HUES48 (cell line): ENCODE data around the gene KLHL29.

Source experiments
- H3K27ac ChIP-seq: one replicate; pipeline ENCODE4 v1.7.0; 2013; ENCODE audit warnings: low read depth, low read length, inconsistent platforms
- H3K27me3 ChIP-seq: 2 replicates; pipeline ENCODE4 v1.6.1; 2013; ENCODE audit warnings: mild to moderate bottlenecking, low read length; ENCODE audit not compliant: control insufficient read depth, insufficient read depth
- H3K36me3 ChIP-seq: 2 replicates; pipeline ENCODE4 v1.6.1; 2013; ENCODE audit warnings: low read length; ENCODE audit not compliant: control insufficient read depth, insufficient read depth
- H3K4me1 ChIP-seq: 2 replicates; pipeline ENCODE4 v1.6.1; 2013; ENCODE audit warnings: mild to moderate bottlenecking, low read length; ENCODE audit not compliant: control insufficient read depth, insufficient read depth
- H3K4me3 ChIP-seq: 2 replicates; pipeline ENCODE4 v1.5.1; 2013; ENCODE audit warnings: mild to moderate bottlenecking, low read depth, low read length
- H3K9ac ChIP-seq: 2 replicates; pipeline ENCODE4 v1.6.1; 2013; ENCODE audit warnings: mild to moderate bottlenecking, low read depth, low read length, moderate library complexity
- H3K9me3 ChIP-seq: 2 replicates; pipeline ENCODE4 v1.6.1; 2013; ENCODE audit warnings: low read length; ENCODE audit not compliant: control insufficient read depth, insufficient read depth

KLHL29 gene

DNA sequence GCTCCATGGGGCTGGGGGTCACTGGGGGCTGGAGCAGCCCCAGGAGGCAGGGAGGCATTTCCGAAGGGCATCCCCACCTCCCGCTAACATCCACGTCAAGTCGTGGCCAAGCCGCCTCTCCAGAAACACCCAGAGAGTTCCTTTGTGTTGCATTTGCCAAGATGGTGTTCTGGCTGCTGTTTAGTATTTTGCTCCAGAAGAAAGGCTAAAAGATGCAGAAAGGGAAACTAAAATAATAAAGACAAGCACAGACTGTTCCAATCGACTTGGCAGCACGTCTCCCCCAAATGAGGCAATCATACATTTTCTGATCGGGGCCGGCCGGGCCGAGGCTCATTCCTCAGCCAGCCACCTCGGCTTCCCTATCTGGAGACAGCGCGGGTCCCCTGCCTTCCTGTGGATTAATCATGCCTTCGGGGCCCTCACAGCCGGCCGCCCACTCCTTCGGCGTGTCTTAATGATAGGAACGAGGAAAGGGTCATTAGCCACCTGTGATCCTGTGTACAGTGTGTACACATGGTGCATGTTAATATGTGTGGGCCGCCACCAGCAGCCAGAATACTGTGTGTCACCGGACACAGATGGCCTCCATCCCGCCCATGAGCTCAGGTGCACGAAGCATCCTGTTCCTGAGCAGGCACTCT is 169.2 kb downstream of the KLHL29 start:
- H3K27me3 ChIP-seq = no peaks in the 10 kb centered on the region
- no peak overlapping the region for H3K27ac ChIP-seq
- H3K9me3 ChIP-seq = no peaks in the 10 kb centered on the region
- peaks cover 7% of the 10 kb centered on the region; the same call in 1 of the 2 replicates for H3K4me1 ChIP-seq
- H3K9ac ChIP-seq = no peak overlapping the region
- no peak overlapping the region for H3K4me3 ChIP-seq
- H3K36me3 ChIP-seq = no peaks in the 10 kb centered on the region

GRCh38 chr2:23555944-23556343 is 171.0 kb downstream of the KLHL29 start:
- no peaks in the 10 kb centered on the region for H3K4me1 ChIP-seq
- no peaks in the 10 kb centered on the region for H3K36me3 ChIP-seq
- H3K4me3 ChIP-seq = no peak overlapping the region
- H3K27me3 ChIP-seq = no peaks in the 10 kb centered on the region
- H3K9me3 ChIP-seq = no peaks in the 10 kb centered on the region
- no peak overlapping the region for H3K27ac ChIP-seq
- H3K9ac ChIP-seq = no peak overlapping the region

DNA sequence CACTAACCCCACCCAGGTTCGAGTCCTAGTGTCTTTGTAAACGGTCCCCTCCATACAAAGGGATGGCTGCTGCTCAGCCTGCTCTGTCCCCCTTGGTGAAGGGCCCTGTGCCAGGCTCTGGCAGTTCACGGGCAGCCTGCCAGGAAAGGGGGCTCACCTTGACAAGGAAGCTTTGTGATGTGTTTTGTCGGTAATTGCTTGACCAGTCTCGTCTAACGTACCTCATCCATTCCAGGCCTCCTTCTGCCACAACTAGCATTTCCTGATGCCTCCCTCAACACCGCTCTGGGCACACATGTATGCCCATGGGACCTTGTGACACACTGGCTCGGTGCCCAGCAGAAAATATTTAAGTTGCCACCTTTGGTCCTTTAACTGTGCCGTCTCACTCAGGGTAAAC is 171.9 kb downstream of the KLHL29 start:
- Histone ChIP-seq H3K36me3 (no peaks in the 10 kb centered on the region), H3K9ac (no peak overlapping the region), H3K9me3 (no peaks in the 10 kb centered on the region), H3K27ac (no peak overlapping the region), H3K27me3 (no peaks in the 10 kb centered on the region), H3K4me1 (no peaks in the 10 kb centered on the region), H3K4me3 (no peak overlapping the region)

DNA sequence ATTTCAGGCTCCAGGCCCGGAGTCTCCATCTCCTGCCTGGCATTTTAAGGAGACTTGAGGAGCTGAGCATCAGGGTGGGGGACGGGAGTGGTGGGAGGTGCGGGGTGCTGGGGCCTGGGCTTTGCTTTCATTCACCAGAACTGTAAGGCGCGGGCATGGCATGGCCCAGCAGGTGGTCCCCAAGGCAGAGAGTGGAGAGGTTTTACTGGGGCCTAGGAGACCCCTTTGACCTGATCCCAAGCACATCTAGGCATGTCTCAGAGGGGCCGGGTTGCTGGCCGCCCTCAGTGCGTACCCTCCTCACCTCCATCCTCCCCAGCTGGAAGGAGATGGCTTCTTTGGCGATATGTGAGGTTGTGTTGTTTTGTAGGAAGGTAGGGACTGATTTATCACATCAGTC is 172.5 kb downstream of the KLHL29 start:
- H3K36me3 ChIP-seq = no peaks in the 10 kb centered on the region
- H3K4me3 ChIP-seq = no peak overlapping the region
- H3K27ac ChIP-seq = no peak overlapping the region
- H3K9me3 ChIP-seq = no peaks in the 10 kb centered on the region
- H3K9ac ChIP-seq = no peak overlapping the region
- no peaks in the 10 kb centered on the region for H3K27me3 ChIP-seq
- H3K4me1 ChIP-seq = no peaks in the 10 kb centered on the region

- Histone ChIP-seq H3K27me3 (no peaks in the 10 kb centered on the region), H3K4me1 (no peaks in the 10 kb centered on the region), H3K36me3 (no peaks in the 10 kb centered on the region), H3K9ac (no peak overlapping the region), H3K27ac (no peak overlapping the region), H3K4me3 (no peak overlapping the region), H3K9me3 (no peaks in the 10 kb centered on the region)
These were observed 174.7 kb downstream of the KLHL29 start for GRCh38 chr2:23559561-23560239.

DNA sequence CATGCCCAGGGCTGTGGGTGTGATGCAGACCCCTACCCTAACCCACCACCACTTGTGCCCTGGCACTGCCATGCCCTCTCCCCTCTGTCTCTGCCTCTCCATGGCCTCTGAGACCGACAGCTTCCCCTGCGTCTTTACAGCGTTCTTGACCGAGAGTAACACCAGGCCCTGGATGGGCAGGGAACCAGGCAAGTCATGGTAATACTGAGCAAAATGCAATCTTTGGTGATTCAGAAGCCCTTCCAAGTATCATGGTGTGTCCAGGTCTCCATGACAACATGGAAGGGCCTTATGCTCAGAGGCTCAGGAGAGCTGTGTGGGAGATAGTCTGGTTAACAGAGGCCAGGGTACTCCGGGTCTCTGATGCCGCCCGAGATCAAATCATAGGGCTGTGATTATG is 176.1 kb downstream of the KLHL29 start:
- H3K27me3 ChIP-seq = no peaks in the 10 kb centered on the region
- no peaks in the 10 kb centered on the region for H3K9me3 ChIP-seq
- H3K9ac ChIP-seq = no peak overlapping the region
- peaks cover 4% of the 10 kb centered on the region for H3K4me1 ChIP-seq
- no peak overlapping the region for H3K27ac ChIP-seq
- H3K36me3 ChIP-seq = no peaks in the 10 kb centered on the region
- H3K4me3 ChIP-seq = no peak overlapping the region

DNA sequence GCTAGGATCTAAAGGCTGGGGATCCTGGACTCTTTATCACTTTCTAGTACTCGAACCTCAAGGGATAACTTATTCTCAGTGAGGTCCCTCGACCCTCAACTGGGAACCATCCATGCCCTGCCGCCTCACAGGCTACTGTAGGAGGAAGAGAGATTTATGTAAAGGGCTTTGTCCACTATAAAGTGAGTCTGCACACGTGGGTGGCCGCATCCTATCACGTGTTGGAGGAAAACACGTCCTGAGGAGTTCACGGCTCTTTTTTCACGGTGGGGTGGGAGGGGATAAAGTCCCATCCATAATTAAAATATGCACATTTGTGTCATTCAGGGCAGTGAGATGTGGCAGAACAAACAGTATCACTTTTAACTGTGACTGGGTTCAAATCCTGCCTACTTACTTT is 176.6 kb downstream of the KLHL29 start:
- Histone ChIP-seq H3K9me3 (no peaks in the 10 kb centered on the region), H3K27me3 (no peaks in the 10 kb centered on the region), H3K9ac (no peak overlapping the region), H3K36me3 (no peaks in the 10 kb centered on the region), H3K4me1 (peaks cover 8% of the 10 kb centered on the region), H3K27ac (no peak overlapping the region), H3K4me3 (no peak overlapping the region)

GRCh38 chr2:23562143-23562542 is 177.2 kb downstream of the KLHL29 start:
- no peak overlapping the region for H3K27ac ChIP-seq
- no peaks in the 10 kb centered on the region for H3K36me3 ChIP-seq
- no peak overlapping the region for H3K9ac ChIP-seq
- H3K9me3 ChIP-seq = no peaks in the 10 kb centered on the region
- H3K4me1 ChIP-seq = peaks cover 10% of the 10 kb centered on the region
- no peaks in the 10 kb centered on the region for H3K27me3 ChIP-seq
- no peak overlapping the region for H3K4me3 ChIP-seq

GRCh38 chr2:23563151-23563550 is 178.2 kb downstream of the KLHL29 start:
- no peak overlapping the region for H3K27ac ChIP-seq

DNA sequence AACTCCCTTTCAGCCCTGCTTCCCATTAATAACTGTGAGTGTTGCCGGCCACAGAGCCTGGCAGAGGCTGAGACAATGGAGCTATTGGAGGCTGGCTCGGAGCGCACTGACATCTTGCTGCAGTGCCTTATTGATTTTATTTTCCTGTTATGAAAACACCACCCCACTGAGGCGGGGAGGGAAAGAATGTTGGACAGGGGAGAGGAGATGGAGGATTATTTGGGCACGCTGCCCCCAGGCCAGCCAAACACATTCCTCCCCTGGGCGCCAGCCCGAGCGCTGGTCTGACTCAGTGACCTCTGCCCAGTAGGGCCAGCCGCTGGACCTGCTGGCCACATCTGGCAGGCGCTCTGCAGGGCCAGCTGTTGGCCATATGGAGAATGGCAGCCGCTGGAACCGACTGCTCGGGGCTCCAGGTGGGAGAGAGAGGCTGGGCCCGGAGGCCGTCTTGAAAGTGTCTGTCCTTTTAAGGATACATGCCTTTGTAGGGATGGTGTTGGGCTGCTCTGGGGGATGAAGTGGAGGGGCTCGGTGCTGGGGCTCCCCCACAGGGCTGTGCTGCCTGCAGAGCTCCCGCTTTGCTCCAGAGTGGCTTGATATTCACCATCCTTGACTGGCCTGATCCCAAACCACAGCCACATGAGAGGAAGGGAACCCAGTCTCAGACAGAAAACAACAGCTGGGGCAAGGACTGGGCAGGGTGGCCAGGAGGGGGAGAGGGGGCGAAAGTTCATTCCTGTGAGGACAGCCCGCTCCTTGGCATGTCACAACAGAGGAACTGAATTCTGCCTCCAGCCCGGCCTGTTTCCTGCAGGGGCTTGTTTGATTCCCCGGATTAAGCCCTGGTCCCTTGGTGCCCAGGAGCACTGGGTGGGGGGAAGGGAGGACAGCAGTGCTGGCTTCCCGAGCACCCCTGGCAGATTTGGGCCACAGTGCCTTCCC is 179.0 kb downstream of the KLHL29 start:
- no peaks in the 10 kb centered on the region for H3K9me3 ChIP-seq
- no peak overlapping the region for H3K4me3 ChIP-seq
- no peaks in the 10 kb centered on the region for H3K36me3 ChIP-seq
- H3K27ac ChIP-seq = no peak overlapping the region
- no peak overlapping the region for H3K9ac ChIP-seq
- no peaks in the 10 kb centered on the region for H3K27me3 ChIP-seq
- H3K4me1 ChIP-seq = peaks cover 10% of the 10 kb centered on the region

More at GRCh38 chr2:23563151-23563550, 178.2 kb downstream of the KLHL29 start:
- no peak overlapping the region for H3K9ac ChIP-seq
- H3K27me3 ChIP-seq = no peaks in the 10 kb centered on the region
- no peaks in the 10 kb centered on the region for H3K9me3 ChIP-seq
- H3K36me3 ChIP-seq = no peaks in the 10 kb centered on the region
- peaks cover 10% of the 10 kb centered on the region for H3K4me1 ChIP-seq
- no peak overlapping the region for H3K4me3 ChIP-seq

GRCh38 chr2:23564615-23564960 is 179.6 kb downstream of the KLHL29 start:
- Histone ChIP-seq H3K9ac (no peak overlapping the region), H3K36me3 (no peaks in the 10 kb centered on the region), H3K27ac (no peak overlapping the region), H3K9me3 (no peaks in the 10 kb centered on the region), H3K4me3 (no peak overlapping the region), H3K27me3 (no peaks in the 10 kb centered on the region), H3K4me1 (peaks cover 10% of the 10 kb centered on the region)
